HCT116 (cell line): ENCODE measurements around the gene BTBD2. TPM values are rescaled to one million over a fixed set of nuclear protein-coding genes. Genes with fewer than 3 reads are reported as not detected.
A peak's percentile ranks its signal among the peaks of the same experiment; 100 is the strongest.

Experiments used
- ATAC-seq: fragments of 200-7000 bp; cut with Tn5 transposase; 2 replicates; pipeline ENCODE4 v1.9.1; 2020; ENCODE audit warnings: mild to moderate bottlenecking, moderate library complexity
- BruUV-seq: library from RNA; stranded (reverse); fragments of 400-500 nt; replicated peaks from 2 replicates; lab custom pipeline; 2021; lab: Mats Ljungman, UMichigan
- CTCF ChIA-PET: fragments of 300-600 bp; sonication (Branson Sonifier 250); formaldehyde crosslinking; loops from one replicate; lab custom pipeline; 2021; ENCODE audit warnings: antibody characterized with exemption; lab: Charles Lee
- POLR2A ChIA-PET: fragments of 300-600, 350-600 bp; sonication (Branson Sonifier 250); formaldehyde crosslinking; loops from one replicate; lab custom pipeline; 2021; ENCODE audit warnings: antibody characterized with exemption; lab: Charles Lee
- RAD21 ChIA-PET, 2 experiments: fragments of 300-600 bp; sonication (Branson Sonifier 250); formaldehyde crosslinking; loops; one replicate each; lab custom pipeline; 2023; ENCODE audit warnings: low total read pairs in 2 of 2; ENCODE audit not compliant: uncharacterized antibody in 2 of 2, unreplicated experiment in 2 of 2, low non-redundant PET in 1 of 2; lab: Charles Lee
- DNase-seq: peaks from one replicate; pipeline ENCODE4 v3.0.0-alpha.2; 2010; ENCODE audit warnings: low read depth, low spot score
- H2AFZ ChIP-seq: fragments of 200-600 bp; shearing (Covaris generic), sonication (generic); 2 replicates; pipeline ENCODE4 v1.6.1; 2017; ENCODE audit warnings: low read depth, mixed run types, mixed read lengths, antibody characterized with exemption, low read length; ENCODE audit not compliant: poor library complexity, severe bottlenecking
- H3K27ac ChIP-seq: 2 replicates; pipeline ENCODE4 v1.5.1; 2012; ENCODE audit warnings: low read depth, low read length
- H3K27me3 ChIP-seq: fragments of 200-600 bp; sonication (generic); 2 replicates; pipeline ENCODE4 v1.6.1; 2016; ENCODE audit warnings: mixed run types, low read length, mixed read lengths; ENCODE audit not compliant: insufficient read depth
- H3K36me3 ChIP-seq, 2 experiments: fragments of 200-500 bp in 1 of 2; fragments of 200-600 bp in 1 of 2; sonication (Bioruptor generic) in 1 of 2; sonication (generic) in 1 of 2; 2 replicates each; pipeline versions ENCODE4 v1.5.1 to v1.6.1; 2014 to 2016; ENCODE audit warnings: low read length in 2 of 2, inconsistent platforms in 1 of 2, mixed read lengths in 1 of 2, mixed run types in 1 of 2; ENCODE audit not compliant: insufficient read depth in 2 of 2, control insufficient read depth in 1 of 2
- H3K4me1 ChIP-seq, 2 experiments: fragments of 200-600 bp in 1 of 2; sonication (generic) in 1 of 2; 2 replicates each; pipeline versions ENCODE4 v1.5.1 to v1.6.1; 2012 to 2017; ENCODE audit warnings: low read length in 2 of 2, inconsistent platforms in 1 of 2, mild to moderate bottlenecking in 1 of 2, mixed read lengths in 1 of 2, mixed run types in 1 of 2, moderate library complexity in 1 of 2; ENCODE audit not compliant: insufficient read depth in 2 of 2, control insufficient read depth in 1 of 2
- H3K4me2 ChIP-seq: fragments of 200-600 bp; sonication (generic); 2 replicates; pipeline ENCODE4 v1.6.1; 2017; ENCODE audit warnings: mixed run types, low read length, mixed read lengths
- H3K4me3 ChIP-seq, 2 experiments: fragments of 200-600 bp in 1 of 2; sonication (generic) in 1 of 2; replicated peaks in 1 of 2; 2 replicates each; pipeline ENCODE4 v1.5.1; 2011 to 2016; ENCODE audit warnings: low read length in 2 of 2, control low read depth in 1 of 2, low read depth in 1 of 2, mild to moderate bottlenecking in 1 of 2, mixed read lengths in 1 of 2, mixed run types in 1 of 2
- H3K79me2 ChIP-seq: fragments of 200-600 bp; sonication (generic); 2 replicates; pipeline ENCODE4 v1.6.1; 2017; ENCODE audit warnings: mild to moderate bottlenecking, mixed run types, low read length, moderate library complexity, mixed read lengths; ENCODE audit not compliant: insufficient read depth
- H3K9ac ChIP-seq: fragments of 200-600 bp; sonication (generic); 2 replicates; pipeline ENCODE4 v1.6.1; 2016; ENCODE audit warnings: low read length, mixed read lengths
- H3K9me2 ChIP-seq: fragments of 200-600 bp; sonication (generic), shearing (Covaris generic); 2 replicates; pipeline ENCODE4 v1.6.1; 2017; ENCODE audit warnings: mixed run types, mild to moderate bottlenecking, moderate library complexity; ENCODE audit not compliant: insufficient read depth
- H3K9me3 ChIP-seq, 2 experiments: fragments of 200-500 bp in 1 of 2; fragments of 200-600 bp in 1 of 2; sonication (Bioruptor generic) in 1 of 2; sonication (generic) in 1 of 2; 2 replicates each; pipeline ENCODE4 v1.6.1; 2014 to 2017; ENCODE audit warnings: low read length in 2 of 2, mixed read lengths in 2 of 2, inconsistent platforms in 1 of 2, low read depth in 1 of 2, mild to moderate bottlenecking in 1 of 2, mixed run types in 1 of 2, moderate library complexity in 1 of 2; ENCODE audit not compliant: control insufficient read depth in 1 of 2, insufficient read depth in 1 of 2
- H4K20me1 ChIP-seq: fragments of 200-600 bp; sonication (generic), shearing (Covaris generic); 2 replicates; pipeline ENCODE4 v1.6.1; 2017; ENCODE audit warnings: mixed run types, mild to moderate bottlenecking, moderate library complexity; ENCODE audit not compliant: insufficient read depth
- ATF3 ChIP-seq: IDR thresholded peaks from 2 replicates; pipeline ENCODE4 v1.6.1; 2012
- CBX3 ChIP-seq: IDR thresholded peaks from 2 replicates; pipeline ENCODE4 v1.6.1; 2012; ENCODE audit warnings: low read depth
- CEBPB ChIP-seq: IDR thresholded peaks from 2 replicates; pipeline ENCODE4 v1.6.1; 2012; ENCODE audit warnings: low read depth
- CTCF ChIP-seq, 3 experiments: fragments of 200-600 bp in 1 of 3; sonication (generic) in 1 of 3; IDR thresholded peaks in 2 of 3; conservative IDR thresholded peaks in 1 of 3; 2 replicates each; pipeline ENCODE4 v1.5.1; 2012 to 2017; ENCODE audit warnings: low read depth in 2 of 3, low read length in 2 of 3, antibody characterized with exemption in 1 of 3, borderline replicate concordance in 1 of 3, control low read depth in 1 of 3, mild to moderate bottlenecking in 1 of 3, mixed read lengths in 1 of 3, mixed run types in 1 of 3, moderate library complexity in 1 of 3; ENCODE audit not compliant: insufficient read depth in 1 of 3
- EGR1 ChIP-seq: IDR thresholded peaks from 2 replicates; pipeline ENCODE4 v1.6.1; 2012; ENCODE audit warnings: low read depth
- ELF1 ChIP-seq: IDR thresholded peaks from 2 replicates; pipeline ENCODE4 v1.6.1; 2012; ENCODE audit warnings: low read depth, borderline replicate concordance
- EZH2 ChIP-seq: fragments of 200-600 bp; sonication (generic); IDR thresholded peaks from 2 replicates; pipeline ENCODE4 v1.6.1; 2017; ENCODE audit warnings: antibody characterized with exemption, mixed run types
- EZH2phosphoT487 ChIP-seq: fragments of 200-600 bp; IDR thresholded peaks from 2 replicates; pipeline ENCODE4 v1.6.1; 2018; ENCODE audit warnings: antibody characterized with exemption, borderline replicate concordance
- JUND ChIP-seq: IDR thresholded peaks from 2 replicates; pipeline ENCODE4 v1.6.1; 2012
- MAX ChIP-seq: IDR thresholded peaks from 2 replicates; pipeline ENCODE4 v1.6.1; 2012
- POLR2A ChIP-seq: IDR thresholded peaks from 2 replicates; pipeline ENCODE4 v1.7.0; 2011; ENCODE audit warnings: borderline replicate concordance; ENCODE audit not compliant: insufficient read depth, insufficient read length; ENCODE audit errors: extremely low read depth
- POLR2AphosphoS5 ChIP-seq: IDR thresholded peaks from 2 replicates; pipeline ENCODE4 v1.6.1; 2011; ENCODE audit warnings: mild to moderate bottlenecking, low read depth, low read length, moderate library complexity
- REST ChIP-seq: IDR thresholded peaks from 2 replicates; pipeline ENCODE4 v1.6.1; 2012; ENCODE audit warnings: low read depth
- SIN3A ChIP-seq: IDR thresholded peaks from 2 replicates; pipeline ENCODE4 v1.6.1; 2012; ENCODE audit warnings: low read depth
- SP1 ChIP-seq: IDR thresholded peaks from 2 replicates; pipeline ENCODE4 v1.6.1; 2012; ENCODE audit warnings: low read depth
- SRF ChIP-seq: IDR thresholded peaks from 2 replicates; pipeline ENCODE4 v1.6.1; 2012; ENCODE audit warnings: low read depth
- YY1 ChIP-seq: IDR thresholded peaks from 2 replicates; pipeline ENCODE4 v1.6.1; 2011; ENCODE audit warnings: low read length, low read depth, moderate library complexity, mild to moderate bottlenecking; ENCODE audit not compliant: insufficient replicate concordance; ENCODE audit errors: extremely low read depth
- ZBTB33 ChIP-seq: IDR thresholded peaks from 2 replicates; pipeline ENCODE4 v1.6.1; 2011; ENCODE audit warnings: mild to moderate bottlenecking, low read length, moderate library complexity; ENCODE audit not compliant: insufficient replicate concordance; ENCODE audit errors: extremely low read depth
- ZFX ChIP-seq: fragments of 450-650 bp; IDR thresholded peaks from 2 replicates; pipeline ENCODE4 v1.6.1; 2017
- intact Hi-C: fragments of 100-400 bp; cut with micrococcal nuclease; formaldehyde crosslinking; loops from 2 replicates; pipeline ENCODE4 v1.10.0; 2022
- total RNA-seq: library from RNA; stranded (reverse); gene quantifications from one replicate; pipeline ENCODE4 v1.2.1, GENCODE V29; 2021; ENCODE audit not compliant: unreplicated experiment

Gene BTBD2
- total RNA-seq, 1 experiment from 2014 or later, result 112 TPM

GRCh38 chr19:2027361-2027760, 11.8 kb upstream of the BTBD2 start:
- ChIA-PET POLR2A (interaction anchor here (1.2 kb wide), 1 partner anchor 27 kb away, joined by 3 read pairs; no protein-coding TSS in a partner anchor), CTCF (no interaction called here), RAD21 (no interaction called here)
- Histone ChIP-seq H3K4me2 (peak overlapping the region; percentile 25), H2AFZ (no peak overlapping the region), H4K20me1 (no peaks in the 10 kb centered on the region), H3K36me3 (no peaks in the 10 kb centered on the region), H3K4me1 (peaks cover 51 to 67% of the 10 kb centered on the region in 2 experiments), H3K27me3 (no peaks in the 10 kb centered on the region), H3K27ac (no peak overlapping the region), H3K9me3 (no peaks in the 10 kb centered on the region), H3K9ac (no peak overlapping the region), H3K9me2 (no peaks in the 10 kb centered on the region), H3K79me2 (no peaks in the 10 kb centered on the region), H3K4me3 (no peak overlapping the region)
- no peak for DNase-seq
- TF ChIP-seq ATF3 (no peak), CTCF (IDR thresholded peaks at IDR 0.05 in 2 of 3, conservative IDR thresholded peaks at IDR 0.05 in 1 of 3; ENCODE audit: borderline replicate concordance in 1 of 3, insufficient read depth in 1 of 3, low read depth in 2 of 3, low read length in 2 of 3) (no peak), SIN3A (no peak), JUND (no peak), EGR1 (no peak), POLR2A (no peak), MAX (no peak), SRF (no peak), CBX3 (no peak), ELF1 (no peak), REST (no peak), ZBTB33 (no peak), SP1 (no peak), EZH2 (no peak), CEBPB (no peak), ZFX (no peak), EZH2phosphoT487 (no peak), POLR2AphosphoS5 (no peak), YY1 (no peak)
- intact Hi-C loops, result no loop called here
- no peak for ATAC-seq
- no TSS peak for BruUV-seq
